ENCODE data around the gene ABTB1. TPM values are rescaled to one million over a fixed set of nuclear protein-coding genes. Genes with fewer than 3 reads are reported as not detected.
"Not testable (repeated sequence)": the region's sequence is repeated elsewhere in the genome, so short reads cannot be mapped to it uniquely, and the experiment has no call there.

The ABTB1 gene
- total RNA-seq, 6 experiments from 2014 or later: 9.4 to 20.3 (median 12.2) TPM

- ATAC-seq (no peak), DNase-seq (no peak)
- Histone ChIP-seq H3K36me3 (no peaks in the 10 kb centered on the region), H3K4me3 (no peak overlapping the region), H3K9me3 (no peaks in the 10 kb centered on the region), H3K4me1 (no peaks in the 10 kb centered on the region), H3K27me3 (no peaks in the 10 kb centered on the region), H3K27ac (no peak overlapping the region)
- TF ChIP-seq CTCF (IDR thresholded peaks at IDR 0.05) (no peak), POLR2A (IDR thresholded peaks at IDR 0.05) (no peak)
- intact Hi-C loops (cut with DNase I): no loop called here
- WGBS (ENCODE audit: insufficient coverage, low coverage, low lambda C conversion rate, missing lambda C conversion rate): 70% methylated on average over 4 of the region's 4 CpGs
These were observed 18.4 kb upstream of the ABTB1 start for GRCh38 chr3:127654374-127654773.

GRCh38 chr3:127654993-127655392 is 17.8 kb upstream of the ABTB1 start:
- WGBS (ENCODE audit: insufficient coverage, low coverage, low lambda C conversion rate, missing lambda C conversion rate): 79% methylated on average over 5 of the region's 6 CpGs
- H3K4me3 ChIP-seq; H3K36me3 ChIP-seq; H3K9me3 ChIP-seq; H3K27me3 ChIP-seq; DNase-seq; ATAC-seq; H3K4me1 ChIP-seq; H3K27ac ChIP-seq; intact Hi-C loops (cut with DNase I): not testable (repeated sequence)

GRCh38 chr3:127655641-127656040 is 17.1 kb upstream of the ABTB1 start:
- WGBS (ENCODE audit: insufficient coverage, low coverage, low lambda C conversion rate, missing lambda C conversion rate): 65% methylated on average over 3 of the region's 3 CpGs
- Histone ChIP-seq H3K4me3 (no peak overlapping the region), H3K36me3 (no peaks in the 10 kb centered on the region), H3K27ac (no peak overlapping the region), H3K9me3 (no peaks in the 10 kb centered on the region), H3K27me3 (no peaks in the 10 kb centered on the region), H3K4me1 (no peaks in the 10 kb centered on the region)
- intact Hi-C loops (cut with DNase I): no loop called here
- no peak for TF ChIP-seq CTCF (IDR thresholded peaks at IDR 0.05)
- no peak for TF ChIP-seq POLR2A (IDR thresholded peaks at IDR 0.05)
- DNase-seq (no peak), ATAC-seq (peak in 1 of 4 donors; percentile 33)

- no peak for TF ChIP-seq CTCF (IDR thresholded peaks at IDR 0.05)
- no peak for TF ChIP-seq POLR2A (IDR thresholded peaks at IDR 0.05)
- intact Hi-C loops (cut with DNase I): no loop called here
- Histone ChIP-seq H3K4me3 (no peak overlapping the region), H3K4me1 (no peaks in the 10 kb centered on the region), H3K36me3 (no peaks in the 10 kb centered on the region), H3K9me3 (no peaks in the 10 kb centered on the region), H3K27ac (no peak overlapping the region), H3K27me3 (no peaks in the 10 kb centered on the region)
- ATAC-seq: no peak
- WGBS (ENCODE audit: insufficient coverage, low coverage, low lambda C conversion rate, missing lambda C conversion rate): 90% methylated on average over 2 of the region's 8 CpGs
- no peak for DNase-seq
These were observed 15.8 kb upstream of the ABTB1 start for GRCh38 chr3:127656906-127657305.

- no peaks in the 10 kb centered on the region for H3K9me3 ChIP-seq
- no peaks in the 10 kb centered on the region for H3K36me3 ChIP-seq
- TF ChIP-seq CTCF (IDR thresholded peaks at IDR 0.05): no peak
- TF ChIP-seq POLR2A (IDR thresholded peaks at IDR 0.05): no peak
- ATAC-seq (no peak), DNase-seq (no peak)
- no peaks in the 10 kb centered on the region for H3K27me3 ChIP-seq
- no peaks in the 10 kb centered on the region for H3K4me1 ChIP-seq
- intact Hi-C loops (cut with DNase I): no loop called here
- WGBS (ENCODE audit: insufficient coverage, low coverage, low lambda C conversion rate, missing lambda C conversion rate): 38% methylated on average over 1 of the region's 1 CpG
- no peak overlapping the region for H3K27ac ChIP-seq
- H3K4me3 ChIP-seq: no peak overlapping the region
These were observed 14.5 kb upstream of the ABTB1 start for GRCh38 chr3:127658234-127658633.

All from right lobe of liver (tissue), 6 donors.